HG03064 (cell line): ENCODE measurements around the gene CFAP299.
"Not testable (repeated sequence)": the region's sequence is repeated elsewhere in the genome, so short reads cannot be mapped to it uniquely, and the experiment has no call there.

Experiments used
- ATAC-seq: cut with Tn5 transposase; IDR thresholded peaks from one replicate; pipeline ENCODE4 v1.9.1; 2021; ENCODE audit warnings: low read depth; ENCODE audit not compliant: unreplicated experiment

CFAP299 gene

DNA sequence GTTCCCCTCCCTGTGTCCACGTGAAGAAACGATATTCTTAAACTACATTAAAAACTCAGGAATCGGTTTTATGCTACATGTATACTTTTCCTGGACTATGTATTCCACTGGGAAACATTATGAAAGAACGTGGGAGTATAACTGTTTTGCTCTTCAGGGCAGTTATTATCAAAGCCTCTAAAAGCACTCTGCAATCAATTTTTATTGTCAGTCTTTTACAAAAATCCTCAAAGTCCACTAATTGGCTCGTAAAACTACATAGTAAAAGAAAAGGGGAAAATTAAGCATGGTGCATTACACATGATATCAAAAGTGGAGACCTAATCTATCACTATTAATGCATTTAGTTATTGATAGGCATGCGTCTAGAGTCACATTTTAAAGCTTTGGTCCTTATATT lies 11.4 kb upstream of the CFAP299 start:
- no peak for ATAC-seq

DNA sequence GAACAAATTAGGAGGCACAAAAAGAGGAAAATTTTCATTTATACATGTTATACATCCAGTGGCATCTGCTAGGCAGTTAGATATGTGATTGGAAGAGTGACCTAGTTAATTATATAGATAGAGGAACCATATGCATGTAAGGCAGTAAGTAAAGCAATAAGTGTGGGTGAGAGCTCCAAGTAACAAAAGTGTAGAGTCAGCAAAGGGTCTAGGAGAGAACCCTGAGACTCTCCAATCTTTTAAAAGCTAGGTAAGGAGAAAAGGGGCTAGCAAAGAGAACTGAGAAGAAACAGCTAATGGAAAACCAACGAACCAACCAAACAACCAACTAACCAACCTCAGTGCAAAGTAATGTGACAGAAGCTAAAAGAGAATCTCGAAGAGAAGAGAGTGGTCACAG lies 3.8 kb upstream of the CFAP299 start:
- ATAC-seq: no peak

DNA sequence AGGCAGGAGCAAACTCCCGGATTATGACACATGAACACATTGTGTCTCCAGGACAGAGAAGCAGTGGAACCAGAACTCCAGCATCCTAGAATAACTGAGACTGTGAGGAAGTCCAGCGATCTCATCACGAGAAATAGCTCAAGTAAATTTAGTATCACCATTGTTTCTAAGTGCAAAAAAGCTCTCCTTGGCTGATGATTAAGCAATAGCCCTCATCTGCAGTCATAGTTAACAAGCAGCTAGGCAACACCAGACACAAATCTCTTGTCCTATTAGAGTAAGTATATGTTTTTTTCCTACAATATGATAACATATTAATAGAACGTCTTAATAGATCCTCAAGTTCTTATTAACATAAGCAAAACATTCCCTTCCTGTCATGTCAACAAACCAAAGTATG lies 2.4 kb upstream of the CFAP299 start:
- no peak for ATAC-seq

DNA sequence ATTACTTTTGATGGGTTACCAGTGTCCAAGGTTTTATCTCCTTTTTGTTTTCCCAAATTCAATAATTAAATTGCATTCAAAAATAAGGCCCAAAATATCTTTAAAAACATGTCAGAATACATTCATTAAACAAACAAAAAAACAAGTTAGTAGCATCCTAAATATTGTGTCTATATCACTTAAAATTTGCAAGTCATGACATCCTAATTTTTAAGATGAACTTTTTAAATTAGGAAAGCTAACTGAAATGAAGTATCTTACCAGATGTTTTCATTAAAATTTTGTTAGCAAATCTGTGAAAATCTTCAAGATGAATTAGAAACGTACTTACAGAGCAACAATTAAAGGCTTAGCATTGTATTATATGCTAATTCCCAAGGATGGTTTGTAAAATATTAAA lies 962 bp upstream of the CFAP299 start:
- no peak for ATAC-seq

DNA sequence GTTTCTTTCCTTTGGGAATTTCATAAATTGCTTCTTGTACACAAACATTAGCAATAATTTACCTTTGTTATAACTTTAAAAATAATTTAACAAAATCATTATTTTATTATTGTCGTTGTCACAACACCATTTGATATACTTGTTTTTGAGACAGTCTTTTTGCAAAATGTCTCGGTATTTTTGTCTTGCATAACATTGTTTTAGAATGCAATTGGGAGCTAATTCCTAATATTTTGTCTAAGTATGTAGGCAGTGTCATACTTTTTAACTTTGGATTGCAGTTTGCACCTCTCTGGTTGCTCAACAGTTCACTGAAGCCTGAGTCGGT lies 340 bp upstream of the CFAP299 start:
- ATAC-seq: no peak

DNA sequence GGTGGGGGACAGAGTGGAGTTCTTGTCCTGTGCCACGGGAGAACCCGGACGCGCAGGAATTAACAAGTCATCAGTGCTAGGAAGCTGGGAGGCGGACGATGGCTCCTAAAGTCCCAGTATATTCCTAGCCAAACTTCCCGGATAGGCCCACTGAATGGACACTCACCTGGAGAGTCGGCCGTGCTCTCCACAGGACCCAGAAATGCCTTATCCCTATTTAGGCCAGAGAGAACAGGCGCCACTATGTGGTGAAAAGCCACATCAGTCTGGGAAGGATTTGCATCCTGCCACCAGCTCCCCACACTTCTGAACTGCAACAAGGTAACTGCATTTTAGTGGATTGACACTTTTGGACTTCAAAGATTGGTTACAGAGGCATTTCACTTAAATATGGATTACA lies 1.1 kb downstream of the CFAP299 start:
- ATAC-seq: no peak

DNA sequence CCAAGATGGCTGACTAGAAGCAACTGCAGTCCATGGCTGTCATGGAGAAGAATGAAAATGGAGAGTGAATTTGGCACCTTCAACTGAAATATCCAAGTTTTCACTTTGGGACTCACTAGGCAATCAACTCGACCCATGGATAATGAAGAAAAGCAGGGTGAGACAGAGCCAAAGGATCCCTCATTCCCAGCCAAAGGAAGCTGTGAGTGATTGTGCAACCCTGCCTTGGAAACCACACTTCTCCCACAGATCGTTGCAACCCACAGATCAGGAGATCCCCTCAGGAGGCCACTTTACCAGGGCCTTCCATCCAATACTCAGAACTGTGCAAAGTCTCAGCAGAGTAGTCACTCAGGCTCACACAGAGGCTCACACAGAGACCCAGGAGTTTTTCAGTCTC lies 4.5 kb downstream of the CFAP299 start:
- no peak for ATAC-seq

DNA sequence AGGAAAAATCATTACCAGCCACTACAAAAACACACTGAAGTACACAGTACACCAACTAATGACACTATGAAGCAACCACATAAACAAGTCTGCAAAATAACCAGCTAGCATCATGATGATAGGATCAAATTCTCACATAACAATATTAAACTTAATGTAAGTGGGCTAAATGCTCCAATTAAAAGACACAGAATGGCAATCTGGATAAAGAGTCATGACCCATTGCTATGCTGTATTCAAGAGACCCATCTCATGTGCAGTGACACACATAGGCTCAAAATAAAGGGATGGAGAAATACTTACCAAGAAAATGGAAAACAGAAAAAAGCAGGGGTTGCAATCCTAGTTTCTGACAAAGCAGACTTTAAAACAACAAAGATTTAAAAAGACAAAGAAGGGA lies 7.2 kb downstream of the CFAP299 start:
- not testable (repeated sequence) for ATAC-seq

DNA sequence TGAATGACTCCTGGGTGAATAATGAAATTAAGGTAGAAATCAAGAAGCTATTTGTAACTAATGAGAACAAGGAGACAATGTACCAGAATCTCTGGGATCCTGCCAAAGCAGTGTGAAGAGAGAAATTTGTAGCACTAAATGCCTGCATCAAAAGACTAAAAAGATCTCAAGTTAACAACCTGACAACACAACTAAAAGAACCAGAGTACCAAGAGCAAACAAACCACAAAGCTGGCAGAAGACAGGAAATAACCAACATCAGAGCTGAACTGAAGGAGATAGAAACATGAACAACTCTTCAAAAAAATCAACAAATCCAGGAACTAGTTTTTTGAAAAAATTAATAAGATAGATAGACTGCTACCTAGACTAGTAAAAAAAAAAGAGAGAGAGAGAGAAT lies 8.4 kb downstream of the CFAP299 start:
- no peak for ATAC-seq

DNA sequence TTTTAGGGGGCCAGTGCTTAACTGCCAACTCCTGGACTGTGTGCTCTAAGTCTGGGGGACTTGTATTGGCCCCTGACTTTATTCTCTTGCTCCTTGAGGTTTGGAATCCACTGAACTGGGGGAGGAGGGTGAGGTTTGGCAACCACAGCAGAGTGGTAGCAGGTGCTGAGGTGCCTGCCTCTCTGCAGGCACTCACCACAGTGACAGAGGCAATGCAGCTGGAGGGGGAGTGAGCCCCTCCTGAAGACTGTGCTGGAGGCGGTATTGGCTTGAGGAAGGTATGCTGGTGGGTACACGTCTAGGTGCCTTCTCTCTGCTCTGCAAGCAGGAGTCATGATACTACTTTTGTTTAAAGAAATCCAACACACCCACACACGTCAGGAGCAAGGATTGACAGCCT lies 24.6 kb downstream of the CFAP299 start:
- no peak for ATAC-seq

DNA sequence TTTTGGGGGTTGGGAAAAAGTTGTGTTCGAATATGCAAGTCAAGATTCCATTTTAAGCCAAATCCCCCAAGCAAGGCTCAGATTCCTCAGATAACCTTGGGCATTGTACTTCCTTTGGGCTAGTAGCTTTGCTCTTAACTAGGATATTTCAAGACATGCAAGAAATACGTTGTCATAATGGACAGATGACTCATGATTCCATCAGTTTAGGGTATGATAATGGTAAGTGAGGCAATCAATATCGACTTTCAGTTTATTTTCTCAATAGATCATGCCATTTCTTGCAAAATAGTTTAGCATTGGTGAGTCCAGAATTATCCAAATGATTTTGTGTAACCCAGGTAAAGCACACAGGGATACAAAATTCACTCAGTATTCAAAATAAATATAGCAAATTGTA lies 25.4 kb downstream of the CFAP299 start:
- no peak for ATAC-seq

DNA sequence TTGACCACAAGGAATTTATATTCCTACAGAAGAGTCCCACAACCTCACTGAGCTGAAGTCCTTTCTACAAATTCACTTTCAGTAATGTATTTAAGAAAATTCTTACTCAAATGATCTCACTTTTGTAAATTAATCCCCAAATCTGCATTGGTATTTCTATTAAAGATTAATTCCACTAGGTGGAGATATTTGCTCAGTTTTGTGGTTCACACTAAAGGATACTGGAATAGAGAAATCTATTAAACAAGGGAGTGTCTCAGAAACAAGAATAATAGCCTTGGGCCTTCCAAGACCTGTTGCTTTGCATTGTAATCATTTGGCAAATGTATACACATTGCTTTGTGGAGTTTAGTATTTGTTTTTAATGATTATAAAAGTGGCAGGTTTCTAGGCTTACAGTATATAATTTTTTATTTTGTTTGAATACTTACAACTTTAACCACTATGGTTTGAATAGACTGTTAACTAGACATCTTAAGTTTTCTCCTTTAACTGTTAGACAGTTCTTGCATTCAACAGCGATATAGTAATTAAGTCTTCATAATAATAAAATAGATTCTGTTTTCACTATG lies 25.9 kb downstream of the CFAP299 start:
- no peak for ATAC-seq

DNA sequence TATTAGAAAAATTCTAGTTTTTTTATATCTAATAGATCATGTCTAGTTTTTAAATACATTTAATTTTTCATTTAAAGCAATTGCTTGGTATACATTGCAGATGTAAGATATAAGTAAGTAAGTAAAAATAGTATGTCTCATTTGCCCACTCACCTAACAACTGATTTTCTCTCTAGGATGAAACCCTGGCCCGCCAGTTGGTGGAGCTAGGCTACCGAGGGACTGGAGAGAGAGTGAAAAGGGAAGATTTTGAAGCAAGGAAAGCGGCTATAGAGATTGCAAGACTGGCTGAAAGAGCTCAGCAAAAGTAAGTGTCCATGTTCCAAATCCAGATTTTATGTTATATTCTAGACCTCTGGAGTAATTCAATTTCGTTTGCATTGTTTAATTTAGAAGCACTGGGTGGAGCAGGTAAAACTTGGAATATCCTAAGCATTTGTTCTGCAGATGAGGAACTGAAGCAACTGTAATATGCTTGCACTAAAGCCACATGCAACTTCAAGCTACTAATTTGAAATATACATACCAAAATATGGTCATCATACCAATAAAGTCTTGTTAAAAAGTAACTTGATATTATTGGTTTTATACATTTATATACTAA lies 27.1 kb downstream of the CFAP299 start:
- no peak for ATAC-seq

DNA sequence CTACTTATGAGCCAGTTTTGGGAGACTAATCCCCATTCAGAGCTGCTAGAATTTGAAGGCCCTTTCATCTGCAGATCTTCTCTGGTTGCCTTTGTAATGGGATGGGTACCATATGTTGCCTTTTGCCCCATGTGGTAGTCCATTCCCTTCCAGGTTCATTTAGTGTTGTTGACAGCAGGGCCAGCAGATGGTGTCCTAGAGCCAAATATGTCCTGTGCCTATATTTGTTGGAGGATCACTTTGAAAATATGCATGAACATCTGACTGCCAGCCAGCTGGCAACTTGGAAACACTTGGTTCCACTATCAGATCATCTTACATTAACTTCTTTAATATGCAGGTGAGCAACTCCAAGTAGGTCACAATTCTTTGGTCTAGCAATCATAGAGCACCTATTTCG lies 30.4 kb downstream of the CFAP299 start:
- no peak for ATAC-seq

DNA sequence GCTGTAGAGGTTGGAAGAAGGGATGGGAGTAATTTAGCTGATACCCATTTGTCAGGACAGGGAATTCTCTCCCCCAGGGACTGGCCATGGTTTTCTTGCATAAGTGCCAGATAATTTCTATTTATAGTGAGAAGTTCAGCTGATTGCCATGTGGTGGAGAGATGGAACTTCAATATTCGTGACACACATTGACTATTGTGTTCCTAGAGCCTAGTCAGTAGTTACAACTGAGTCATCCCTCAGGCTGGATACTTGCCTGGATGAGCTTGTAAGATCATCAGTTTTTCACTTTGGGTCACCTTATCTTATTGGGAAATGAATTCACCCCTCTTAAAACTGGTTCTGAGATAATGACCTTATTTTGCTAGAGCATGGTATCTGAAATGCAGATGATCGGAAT lies 32.2 kb downstream of the CFAP299 start:
- no peak for ATAC-seq

DNA sequence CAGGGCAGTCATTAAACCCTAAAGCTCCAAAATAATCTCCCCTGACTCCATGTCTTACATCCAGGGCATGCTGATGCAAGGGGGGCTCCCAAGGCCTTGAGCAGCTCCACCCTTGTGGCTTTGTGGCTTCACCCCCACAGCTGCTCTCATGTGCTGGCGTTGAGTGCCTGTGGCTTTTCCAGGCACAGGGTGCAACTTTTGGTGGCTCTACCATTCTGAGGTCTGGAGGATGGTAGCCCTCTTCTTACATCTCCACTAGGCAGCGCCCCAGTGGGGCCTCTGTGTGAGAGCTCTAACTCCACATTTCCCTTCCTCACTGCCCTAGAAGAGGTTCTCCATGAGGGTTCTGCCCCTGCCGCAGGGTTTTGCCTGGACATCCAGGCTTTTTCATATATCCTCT lies 35.1 kb downstream of the CFAP299 start:
- no peak for ATAC-seq

DNA sequence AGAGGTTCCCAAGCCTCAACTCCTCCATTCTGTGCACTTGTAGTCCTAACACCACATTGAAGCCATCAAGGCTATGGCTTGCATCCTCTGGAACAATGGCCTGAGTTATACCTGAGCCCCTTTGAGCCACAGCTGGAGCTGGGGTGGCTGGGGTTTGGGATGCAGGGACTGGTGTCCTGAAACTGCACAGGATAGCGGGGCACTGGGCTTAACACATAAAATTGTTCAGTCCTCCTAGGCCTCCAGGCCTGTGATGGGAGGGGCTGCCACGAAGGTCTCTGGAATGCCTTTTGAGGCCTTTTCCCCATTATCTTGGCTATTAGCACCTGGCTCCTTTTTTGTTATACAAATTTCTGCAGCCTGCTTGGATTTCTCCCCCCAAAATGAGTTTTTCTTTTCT lies 35.5 kb downstream of the CFAP299 start:
- ATAC-seq: no peak

DNA sequence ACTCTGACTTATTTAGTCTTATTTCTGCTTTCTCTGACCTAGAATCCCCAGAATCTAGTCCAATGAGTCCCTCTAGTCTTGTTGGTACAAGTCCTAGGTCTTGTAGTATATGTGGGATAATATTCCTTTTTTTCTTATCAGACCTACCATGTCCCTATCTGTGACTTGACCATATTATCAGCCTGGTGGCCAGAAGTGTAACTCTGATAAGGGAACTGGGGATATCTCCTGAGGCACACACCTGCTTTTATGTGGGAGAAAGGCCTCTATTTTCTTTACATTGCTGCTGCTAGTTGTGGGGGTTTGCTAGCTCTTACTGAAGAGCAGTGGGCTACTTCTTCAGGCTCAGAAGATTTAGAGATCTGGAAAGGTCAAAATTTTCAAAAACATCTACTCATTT lies 38.6 kb downstream of the CFAP299 start:
- ATAC-seq: no peak

DNA sequence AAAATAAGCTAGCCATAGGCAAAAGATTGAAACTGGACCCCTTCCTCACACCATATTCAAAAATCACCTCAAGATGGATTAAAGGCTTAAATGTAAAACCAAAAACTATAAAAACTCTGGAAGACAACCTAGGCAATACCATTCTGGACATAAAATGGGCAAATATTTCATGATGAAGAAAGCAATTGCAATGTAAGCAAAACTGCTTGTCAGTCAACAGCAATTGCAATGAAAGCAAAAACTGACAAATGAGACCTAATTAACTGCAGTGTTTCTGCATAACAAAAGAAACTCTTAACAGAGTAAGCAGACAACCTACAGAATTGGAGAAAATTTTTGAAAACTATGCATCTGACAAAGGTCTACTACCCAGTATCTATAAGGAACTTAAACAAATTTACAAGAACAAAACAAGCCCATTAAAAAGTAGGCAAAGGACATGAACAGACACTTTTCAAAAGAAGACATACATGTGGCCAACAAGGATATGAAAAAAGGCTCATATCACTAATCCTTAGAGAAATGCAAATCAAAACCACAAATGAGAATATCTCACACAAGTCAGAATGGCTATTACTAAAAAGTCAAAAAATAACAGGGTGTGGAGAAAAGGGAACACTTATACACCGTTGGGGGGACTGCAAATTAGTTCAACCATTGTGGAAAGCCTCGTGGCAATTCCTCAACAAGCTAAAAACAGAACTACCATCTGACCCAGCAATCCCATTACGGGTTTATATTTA lies 46.7 kb downstream of the CFAP299 start:
- no peak for ATAC-seq

DNA sequence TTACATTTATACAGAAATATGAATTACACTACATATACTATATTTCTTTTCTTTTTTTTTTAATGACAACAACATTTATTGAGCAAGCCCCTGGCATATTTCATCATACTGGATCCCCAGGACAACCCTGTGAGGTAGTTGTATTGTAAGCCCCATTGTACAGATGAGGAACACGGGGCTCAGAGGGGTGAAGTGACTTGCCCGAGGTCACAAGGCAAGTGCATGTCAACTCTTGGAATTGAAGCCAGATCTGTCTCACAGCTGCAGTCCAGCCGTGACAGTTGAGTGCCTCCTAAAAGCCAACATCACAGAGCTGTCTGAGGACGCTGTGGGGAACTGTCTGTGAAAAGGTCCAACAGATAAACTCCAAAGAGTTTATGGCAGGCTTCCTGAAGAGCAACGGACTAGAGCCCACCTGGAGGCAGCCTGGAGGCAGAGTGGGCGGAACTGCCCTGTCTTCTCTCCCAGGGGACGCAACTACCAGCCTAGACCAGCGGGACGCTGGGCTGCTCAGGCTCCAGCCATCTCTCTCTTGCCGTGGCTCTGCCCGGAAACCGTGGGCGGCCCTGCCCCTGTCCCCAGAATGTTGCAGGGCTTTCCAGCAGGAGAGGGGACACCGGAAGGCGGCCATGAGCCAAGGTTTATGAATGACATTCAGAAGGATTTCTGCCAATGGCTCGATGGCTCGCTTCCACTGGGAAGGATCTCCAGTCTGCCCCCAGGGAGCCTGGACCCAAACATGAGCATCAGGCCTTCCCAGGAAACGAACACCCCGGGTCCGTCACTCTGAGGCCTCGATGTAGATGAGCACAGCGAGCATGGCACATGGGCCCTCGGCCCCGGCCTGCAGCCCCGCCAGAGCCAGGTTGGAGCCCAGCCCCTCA lies 50.1 kb downstream of the CFAP299 start:
- ATAC-seq: no peak

DNA sequence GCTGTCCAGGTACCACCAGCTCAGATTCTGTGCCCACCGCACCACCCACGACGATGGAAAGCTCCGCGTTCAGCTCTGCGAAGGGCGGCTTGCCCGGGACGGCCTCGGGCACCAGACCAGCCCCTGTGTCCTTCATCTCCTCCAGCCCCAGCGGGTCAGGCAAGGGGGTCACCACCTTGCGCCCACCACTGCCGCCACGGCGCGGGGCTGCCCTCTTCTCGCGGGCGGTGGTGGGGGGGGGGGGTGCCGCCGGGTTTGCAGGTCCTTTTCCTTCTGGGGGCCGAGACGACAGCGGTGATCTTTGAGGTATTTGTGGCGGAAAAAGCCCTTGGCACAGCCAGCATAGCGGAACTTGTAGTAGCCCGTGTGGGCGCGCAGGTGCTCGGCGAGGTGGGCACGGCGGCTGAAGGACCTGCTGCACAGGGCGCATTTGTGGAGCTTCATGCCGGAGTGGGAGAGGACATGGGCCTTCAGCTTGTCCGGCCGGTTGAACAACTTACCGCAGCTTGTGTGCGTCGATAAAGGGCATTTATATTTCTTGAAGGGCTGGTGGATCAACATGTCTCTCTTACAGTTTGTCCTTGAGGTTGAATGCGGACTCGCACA lies 50.9 kb downstream of the CFAP299 start:
- ATAC-seq: no peak
